Activated CD8-positive, alpha-beta T cell treated with anti-CD3 and anti-CD28 coated beads for 36 hours (primary cell): ENCODE results near the gene NAIF1. TPM values are rescaled to one million over a fixed set of nuclear protein-coding genes. Genes with fewer than 3 reads are reported as not detected.

Source experiments
- ATAC-seq: fragments of 200-7000 bp; cut with Tn5 transposase; one replicate; pipeline ENCODE4 v1.10.0; 2021; ENCODE audit warnings: mild to moderate bottlenecking, moderate library complexity
- CTCF ChIA-PET: fragments of 350-600 bp; sonication (Branson Sonifier 250); formaldehyde crosslinking; loops from one replicate; lab custom pipeline; 2021; ENCODE audit warnings: antibody characterized with exemption; lab: Charles Lee
- POLR2A ChIA-PET: fragments of 350-600 bp; sonication (Branson Sonifier 250); formaldehyde crosslinking; loops from one replicate; lab custom pipeline; 2021; ENCODE audit warnings: antibody characterized with exemption; lab: Charles Lee
- DNase-seq: peaks from one replicate; pipeline ENCODE4 v3.0.0-alpha.2; 2020
- H3K27ac Mint-ChIP-seq: one replicate; pipeline ENCODE4 v1.8.0; 2021; ENCODE audit warnings: mild to moderate bottlenecking, mixed read lengths
- H3K27me3 Mint-ChIP-seq: one replicate; pipeline ENCODE4 v1.8.0; 2021; ENCODE audit warnings: mixed read lengths
- H3K36me3 Mint-ChIP-seq: one replicate; pipeline ENCODE4 v1.8.0; 2021; ENCODE audit warnings: low read depth, mixed read lengths
- H3K4me1 Mint-ChIP-seq: one replicate; pipeline ENCODE4 v1.8.0; 2021; ENCODE audit warnings: low read depth, mixed read lengths
- H3K4me3 Mint-ChIP-seq: one replicate; pipeline ENCODE4 v1.8.0; 2021; ENCODE audit warnings: mild to moderate bottlenecking, moderate library complexity, mixed read lengths
- H3K9me3 Mint-ChIP-seq: one replicate; pipeline ENCODE4 v1.8.0; 2021; ENCODE audit warnings: mixed read lengths
- intact Hi-C: fragments of 100-400 bp; cut with micrococcal nuclease; formaldehyde crosslinking; loops from one replicate; pipeline ENCODE4 v1.10.0; 2022
- total RNA-seq, 2 experiments: library from RNA; stranded (reverse); gene quantifications; one replicate each; pipeline ENCODE4 v1.2.3, GENCODE V29; 2021
- TF ChIP-seq, protein P1 (sequence below): fragments of 200-600 bp; IDR thresholded peaks from one replicate; pipeline ENCODE4 v1.8.0; 2022; ENCODE audit warnings: antibody characterized with exemption, mild to moderate bottlenecking

Gene NAIF1, protein sequence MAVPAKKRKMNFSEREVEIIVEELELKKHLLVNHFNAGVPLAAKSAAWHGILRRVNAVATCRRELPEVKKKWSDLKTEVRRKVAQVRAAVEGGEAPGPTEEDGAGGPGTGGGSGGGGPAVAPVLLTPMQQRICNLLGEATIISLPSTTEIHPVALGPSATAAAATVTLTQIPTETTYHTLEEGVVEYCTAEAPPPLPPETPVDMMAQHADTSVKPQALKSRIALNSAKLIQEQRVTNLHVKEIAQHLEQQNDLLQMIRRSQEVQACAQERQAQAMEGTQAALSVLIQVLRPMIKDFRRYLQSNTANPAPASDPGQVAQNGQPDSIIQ
- total RNA-seq: 10 to 100 TPM in 1 of 2 experiments, 1 to 10 TPM in 1; 8.4 to 11.8 TPM

DNA sequence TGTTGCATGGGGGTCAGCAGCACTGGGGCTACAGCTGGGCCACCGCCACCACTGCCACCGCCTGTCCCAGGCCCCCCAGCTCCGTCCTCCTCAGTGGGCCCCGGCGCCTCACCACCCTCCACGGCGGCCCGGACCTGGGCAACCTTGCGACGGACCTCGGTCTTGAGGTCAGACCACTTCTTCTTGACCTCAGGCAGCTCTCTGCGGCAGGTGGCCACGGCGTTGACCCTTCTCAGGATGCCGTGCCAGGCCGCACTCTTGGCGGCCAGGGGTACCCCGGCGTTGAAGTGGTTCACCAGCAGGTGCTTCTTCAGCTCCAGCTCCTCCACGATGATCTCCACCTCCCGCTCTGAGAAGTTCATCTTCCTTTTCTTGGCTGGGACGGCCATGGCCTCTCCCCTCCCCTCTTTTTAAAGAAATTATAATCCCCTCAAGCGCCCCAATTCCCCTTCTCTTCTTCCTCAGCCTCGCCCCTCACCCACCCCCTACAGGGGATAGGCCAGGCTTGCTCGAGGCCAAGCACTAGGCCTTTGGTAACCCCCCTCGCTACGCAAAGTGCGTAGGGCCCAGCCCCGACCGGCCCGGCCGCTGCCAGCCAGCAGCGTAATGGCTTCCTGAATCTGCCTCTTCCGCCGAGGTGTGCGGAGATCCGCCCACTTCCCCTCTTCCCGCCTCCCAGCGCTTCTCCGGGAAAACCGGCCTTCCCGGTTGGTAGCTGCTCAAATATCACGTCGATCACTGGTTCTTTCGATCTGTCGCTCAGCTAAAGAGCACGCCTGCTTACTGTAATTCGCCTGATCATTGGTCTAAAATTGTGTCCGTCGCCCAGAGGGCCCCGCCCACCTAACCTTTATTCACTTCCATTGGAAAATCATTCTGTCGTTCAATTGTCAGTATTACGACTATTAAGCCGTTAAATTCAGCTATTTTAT, at the start of gene NAIF1:
TSS of gene NAIF1 (minus strand) at position 608 of the 932 bp plus-strand sequence. CDS start at position 389, 219 bp downstream.
- peak; percentile 97 for DNase-seq
- H3K27me3 Mint-ChIP-seq: no peaks in the 10 kb centered on the region
- peak; percentile 70 for ATAC-seq
- CTCF ChIA-PET: interaction anchor here (0.7 to 5.5 kb wide), 8 partner anchors 11 to 125 kb away, joined by 3 to 32 read pairs (median 5); no protein-coding TSS in a partner anchor
- H3K36me3 Mint-ChIP-seq: peaks cover 21% of the 10 kb centered on the region
- H3K4me3 Mint-ChIP-seq: peak within 1 kb of the TSS; percentile 96
- H3K27ac Mint-ChIP-seq: no peak within 1 kb of the TSS
- intact Hi-C loops: loop anchor here (5.0 kb wide), 1 partner anchor 40 kb away; no protein-coding TSS in a partner anchor
- TF ChIP-seq, protein P1, sequence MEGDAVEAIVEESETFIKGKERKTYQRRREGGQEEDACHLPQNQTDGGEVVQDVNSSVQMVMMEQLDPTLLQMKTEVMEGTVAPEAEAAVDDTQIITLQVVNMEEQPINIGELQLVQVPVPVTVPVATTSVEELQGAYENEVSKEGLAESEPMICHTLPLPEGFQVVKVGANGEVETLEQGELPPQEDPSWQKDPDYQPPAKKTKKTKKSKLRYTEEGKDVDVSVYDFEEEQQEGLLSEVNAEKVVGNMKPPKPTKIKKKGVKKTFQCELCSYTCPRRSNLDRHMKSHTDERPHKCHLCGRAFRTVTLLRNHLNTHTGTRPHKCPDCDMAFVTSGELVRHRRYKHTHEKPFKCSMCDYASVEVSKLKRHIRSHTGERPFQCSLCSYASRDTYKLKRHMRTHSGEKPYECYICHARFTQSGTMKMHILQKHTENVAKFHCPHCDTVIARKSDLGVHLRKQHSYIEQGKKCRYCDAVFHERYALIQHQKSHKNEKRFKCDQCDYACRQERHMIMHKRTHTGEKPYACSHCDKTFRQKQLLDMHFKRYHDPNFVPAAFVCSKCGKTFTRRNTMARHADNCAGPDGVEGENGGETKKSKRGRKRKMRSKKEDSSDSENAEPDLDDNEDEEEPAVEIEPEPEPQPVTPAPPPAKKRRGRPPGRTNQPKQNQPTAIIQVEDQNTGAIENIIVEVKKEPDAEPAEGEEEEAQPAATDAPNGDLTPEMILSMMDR: no peak
- H3K4me1 Mint-ChIP-seq: peaks cover 48% of the 10 kb centered on the region
- no peaks in the 10 kb centered on the region for H3K9me3 Mint-ChIP-seq
- POLR2A ChIA-PET: interaction anchor here (0.6 to 1.8 kb wide), 14 partner anchors 8 to 114 kb away, joined by 3 to 9 read pairs (median 3); no protein-coding TSS in a partner anchor

DNA sequence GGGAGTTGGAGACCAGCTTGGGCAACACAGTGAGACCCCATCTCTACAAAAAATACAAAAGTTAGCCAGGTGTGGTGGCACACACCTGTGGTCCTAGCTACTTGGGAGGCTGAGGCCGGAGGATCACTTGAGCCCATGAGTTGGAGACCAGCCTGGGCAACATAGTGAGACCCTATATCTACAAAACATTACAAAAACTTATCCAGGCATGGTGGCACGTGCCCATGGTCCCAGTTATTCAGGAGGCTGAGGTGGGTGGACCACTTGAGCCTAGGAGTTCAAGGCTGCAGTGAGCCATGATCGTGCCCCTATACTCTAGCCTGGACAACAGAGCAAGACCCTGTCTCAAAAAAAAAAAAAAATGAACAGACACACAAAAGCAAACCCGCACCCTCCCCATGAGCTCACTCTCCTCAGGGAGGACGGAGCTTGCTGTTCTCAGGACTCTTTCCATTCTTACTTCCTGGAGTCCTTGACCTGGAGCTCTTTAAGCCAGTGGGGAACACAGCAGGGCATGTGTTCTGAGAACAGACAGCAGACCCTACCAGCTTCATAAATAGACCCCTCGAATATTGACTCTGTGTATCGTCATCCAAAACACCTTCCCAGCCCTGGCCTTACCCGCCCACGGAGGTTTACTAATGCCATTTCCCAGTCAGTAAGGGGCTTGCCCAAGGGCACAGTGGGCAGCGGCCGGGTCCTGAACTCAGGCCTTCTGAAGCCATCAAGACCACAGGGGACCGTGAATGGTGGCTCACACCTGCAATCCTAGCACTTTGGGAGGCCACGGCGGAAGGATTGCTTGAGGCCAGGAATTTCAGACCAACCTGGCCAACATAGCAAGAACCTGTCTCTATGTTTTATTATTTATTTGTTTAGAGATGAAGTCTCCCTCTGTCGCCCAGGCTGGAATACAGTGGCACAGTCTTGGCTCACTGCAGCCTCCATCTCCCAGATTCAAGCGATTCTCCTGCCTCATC, 49.3 kb upstream of the NAIF1 start:
- POLR2A ChIA-PET: interaction anchor here (0.9 kb wide), 2 partner anchors 11 to 27 kb away, joined by 3 read pairs; no protein-coding TSS in a partner anchor
- DNase-seq (no peak), ATAC-seq (no peak)
- CTCF ChIA-PET: interaction anchor here (0.6 to 3.3 kb wide), 14 partner anchors 9 to 195 kb away, joined by 3 to 94 read pairs (median 6); partner anchors contain the start of gene PTGES2
- no peak overlapping the region for H3K27ac Mint-ChIP-seq
- H3K27me3 Mint-ChIP-seq: no peaks in the 10 kb centered on the region
- intact Hi-C loops: no loop called here
- H3K9me3 Mint-ChIP-seq: no peaks in the 10 kb centered on the region
- peaks cover 13% of the 10 kb centered on the region for H3K36me3 Mint-ChIP-seq
- H3K4me1 Mint-ChIP-seq: peaks cover 10% of the 10 kb centered on the region
- H3K4me3 Mint-ChIP-seq: no peak overlapping the region
- TF ChIP-seq, protein P1: no peak

DNA sequence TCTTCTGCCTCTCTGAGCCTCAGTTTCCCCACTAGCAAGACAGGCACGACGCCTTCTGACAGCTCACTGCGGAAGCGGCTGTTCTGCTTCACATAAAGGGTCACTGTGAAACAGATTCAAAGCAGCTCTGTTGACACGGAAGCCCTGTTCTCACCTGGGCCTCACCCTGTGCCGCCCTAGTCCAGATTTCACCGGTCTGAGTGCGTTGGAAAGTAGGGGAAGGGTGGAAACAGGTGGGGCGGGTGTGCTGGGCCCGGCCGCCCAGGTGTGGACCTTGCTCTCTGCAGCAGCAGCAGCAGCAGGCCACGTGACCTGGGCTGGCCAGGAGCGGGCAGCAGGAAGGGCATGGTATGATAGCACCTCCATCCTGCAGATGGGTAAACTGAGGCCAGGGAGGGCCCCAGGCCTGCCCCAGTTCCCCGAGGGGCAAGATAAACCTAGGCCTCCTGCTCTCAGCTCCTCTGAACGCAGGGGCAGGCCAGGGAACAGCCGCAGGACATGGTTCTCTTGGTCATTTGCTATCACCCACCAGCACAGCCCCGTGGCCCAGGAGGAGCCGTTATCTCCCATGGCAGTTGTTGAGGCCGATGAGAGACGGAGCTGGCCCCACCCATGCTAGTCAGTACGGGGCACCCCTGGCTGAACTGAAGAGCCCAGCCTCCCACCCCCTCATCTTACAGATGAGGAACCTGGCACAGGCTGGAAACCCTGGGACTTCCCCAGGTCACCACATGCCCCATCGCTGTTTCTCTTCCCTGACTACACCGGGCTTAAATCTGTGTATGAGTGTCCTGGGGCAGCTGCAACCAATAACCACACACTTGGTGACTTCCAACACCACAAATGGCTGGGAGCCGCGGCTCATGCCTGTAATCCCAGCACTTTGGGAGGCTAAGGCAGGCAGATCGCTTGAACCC, 48.3 kb upstream of the NAIF1 start:
- peak; percentile 51 for DNase-seq
- intact Hi-C loops: no loop called here
- Mint-ChIP-seq H3K27me3 (no peaks in the 10 kb centered on the region), H3K4me1 (peaks cover 10% of the 10 kb centered on the region), H3K9me3 (no peaks in the 10 kb centered on the region), H3K27ac (no peak overlapping the region), H3K4me3 (no peak overlapping the region), H3K36me3 (peaks cover 13% of the 10 kb centered on the region)
- ChIA-PET CTCF (interaction anchor here (0.6 to 3.3 kb wide), 9 partner anchors 13 to 194 kb away, joined by 3 to 94 read pairs (median 4); no protein-coding TSS in a partner anchor), POLR2A (interaction anchor here (0.9 to 1.1 kb wide), 3 partner anchors 10 to 26 kb away, joined by 3 read pairs; no protein-coding TSS in a partner anchor)
- peak; percentile 64 for ATAC-seq
- TF ChIP-seq, protein P1: no peak
